ENCODE results near the gene RAB31. TPM values are rescaled to one million over a fixed set of nuclear protein-coding genes. Genes with fewer than 3 reads are reported as not detected.

Gene RAB31
- polyA plus RNA-seq, 3 donors from 2014 or later: 5.3 to 28.0 (median 19.3) TPM

DNA sequence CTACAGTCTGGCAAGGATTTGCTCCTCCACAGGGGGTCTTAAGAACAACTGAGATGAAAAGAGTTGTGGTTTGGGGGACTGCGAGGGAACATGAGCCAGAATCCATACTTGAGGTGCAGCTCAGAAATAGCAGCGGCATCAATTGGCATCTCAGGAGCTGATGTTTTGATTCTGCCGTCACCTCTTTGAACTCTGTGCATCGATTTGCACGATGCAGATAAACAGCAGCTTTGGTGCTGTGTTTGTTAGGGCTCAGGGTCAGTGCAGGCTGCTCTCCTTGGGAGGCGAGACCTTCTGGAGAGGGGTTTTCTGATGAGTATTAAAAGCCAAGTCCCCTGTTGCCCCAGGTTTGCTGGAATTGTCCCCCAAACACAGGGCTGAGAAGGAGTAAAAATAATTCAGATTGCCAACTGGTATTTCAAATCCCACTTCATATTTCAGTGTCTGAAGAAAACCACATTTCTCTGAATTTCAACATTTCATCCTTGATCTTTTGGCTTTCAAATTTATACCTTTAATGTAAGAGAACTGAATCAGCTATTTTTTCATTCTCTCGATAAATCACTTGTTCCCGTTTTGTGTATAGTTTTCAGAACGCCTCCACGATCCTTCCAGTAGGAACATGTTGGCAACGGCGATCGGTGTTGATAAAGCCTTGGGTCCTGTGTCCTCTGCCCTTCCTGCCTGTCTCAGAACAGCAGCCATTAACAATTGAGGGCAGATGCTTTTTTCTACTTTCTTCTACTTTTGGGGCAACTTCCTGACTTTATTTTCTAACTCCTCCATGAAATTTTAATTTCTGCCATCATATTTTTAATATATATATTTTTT lies 65.0 kb downstream of the RAB31 start:
- Mint-ChIP-seq H3K4me1 (peaks cover 4 to 6% of the 10 kb centered on the region in 2 donors), H3K9me3 (peaks cover 0 to 2% (median 0%) of the 10 kb centered on the region in 6 donors), H3K36me3 (no peaks in the 10 kb centered on the region), H3K27me3 (ENCODE audit: low read depth in 3 of 3) (peaks cover 10 to 13% (median 11%) of the 10 kb centered on the region in 3 donors), H3K27ac (no peak overlapping the region), H3K4me3 (no peak overlapping the region)
- no peak for DNase-seq

GRCh38 chr18:9774150-9774549 lies 66.0 kb downstream of the RAB31 start:
- H3K4me3 Mint-ChIP-seq: no peak overlapping the region
- peaks cover 0 to 2% (median 0%) of the 10 kb centered on the region in 6 donors for H3K9me3 Mint-ChIP-seq
- peaks cover 4 to 6% of the 10 kb centered on the region in 2 donors for H3K4me1 Mint-ChIP-seq
- no peak overlapping the region for H3K27ac Mint-ChIP-seq
- H3K36me3 Mint-ChIP-seq: no peaks in the 10 kb centered on the region
- peaks cover 10 to 11% (median 10%) of the 10 kb centered on the region in 3 donors for H3K27me3 Mint-ChIP-seq (ENCODE audit: low read depth in 3 of 3)
- no peak for DNase-seq

DNA sequence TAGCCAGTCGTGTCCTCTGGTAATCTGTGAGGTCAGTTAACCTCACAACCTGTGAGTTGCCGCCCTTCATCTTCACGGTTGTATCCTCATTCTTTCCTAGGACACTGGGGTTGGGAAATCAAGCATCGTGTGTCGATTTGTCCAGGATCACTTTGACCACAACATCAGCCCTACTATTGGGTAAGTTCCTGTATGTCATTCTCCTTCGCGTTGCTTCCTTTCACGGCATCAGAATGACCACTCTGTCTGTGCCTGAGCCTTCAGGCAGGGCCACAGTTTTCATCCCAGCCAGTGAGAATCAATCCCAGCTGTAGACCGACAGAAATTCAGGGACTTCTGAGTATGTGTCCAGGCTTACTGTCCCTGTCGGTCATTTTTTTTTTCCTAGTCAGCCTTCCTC lies 67.1 kb downstream of the RAB31 start:
- no peak overlapping the region for H3K27ac Mint-ChIP-seq
- H3K36me3 Mint-ChIP-seq: no peaks in the 10 kb centered on the region
- DNase-seq: no peak
- peaks cover 0 to 2% (median 0%) of the 10 kb centered on the region in 6 donors for H3K9me3 Mint-ChIP-seq
- H3K27me3 Mint-ChIP-seq (ENCODE audit: low read depth in 3 of 3): peaks cover 9 to 10% (median 10%) of the 10 kb centered on the region in 3 donors
- no peak overlapping the region for H3K4me3 Mint-ChIP-seq
- H3K4me1 Mint-ChIP-seq: peaks cover 4 to 6% of the 10 kb centered on the region in 2 donors

GRCh38 chr18:9779630-9780029 lies 71.5 kb downstream of the RAB31 start:
- no peak overlapping the region for H3K4me3 Mint-ChIP-seq
- no peaks in the 10 kb centered on the region for H3K9me3 Mint-ChIP-seq
- H3K36me3 Mint-ChIP-seq: no peaks in the 10 kb centered on the region
- no peak for DNase-seq
- no peaks in the 10 kb centered on the region for H3K4me1 Mint-ChIP-seq
- peaks cover 0 to 7% (median 4%) of the 10 kb centered on the region in 3 donors for H3K27me3 Mint-ChIP-seq (ENCODE audit: low read depth in 3 of 3)
- H3K27ac Mint-ChIP-seq: no peak overlapping the region

DNA sequence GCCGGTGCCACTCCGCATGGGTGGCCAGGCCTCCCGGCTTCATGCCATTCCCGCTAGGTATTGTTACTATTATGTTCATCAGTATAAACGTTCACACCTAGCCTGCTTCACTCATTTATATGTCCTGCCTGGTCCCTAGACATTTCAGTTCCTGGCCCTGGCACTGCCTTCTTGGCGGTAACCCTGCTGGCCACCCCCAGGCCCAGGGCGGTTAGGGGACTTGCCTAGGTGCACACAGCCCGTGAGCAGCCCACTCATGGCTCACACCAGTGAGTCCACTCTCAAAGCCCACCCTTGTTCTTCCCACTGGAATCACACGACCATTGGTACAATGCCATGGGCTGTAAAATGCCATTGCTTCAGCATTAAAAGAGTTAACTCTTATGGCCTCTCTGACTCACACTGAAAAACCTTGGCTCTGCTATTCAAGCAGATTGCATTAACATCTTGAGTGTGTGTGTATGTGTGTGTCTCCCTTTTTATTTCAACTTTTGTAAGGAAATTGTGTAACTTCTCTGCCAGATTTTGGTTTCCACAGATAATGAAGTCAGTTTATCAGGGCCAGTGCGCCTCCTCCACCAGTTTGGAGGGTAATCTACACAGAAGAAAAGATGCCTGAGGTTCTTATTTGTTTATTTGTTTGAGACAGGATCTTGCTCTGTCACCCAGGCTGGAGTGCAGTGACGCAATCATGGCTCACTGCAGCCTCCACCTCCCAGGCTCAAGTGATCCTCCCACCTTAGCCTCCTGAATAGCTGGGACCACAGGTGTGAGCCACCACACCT lies 74.2 kb downstream of the RAB31 start:
- Mint-ChIP-seq H3K36me3 (no peaks in the 10 kb centered on the region), H3K27me3 (ENCODE audit: low read depth in 3 of 3) (peaks cover 0 to 2% (median 2%) of the 10 kb centered on the region in 3 donors), H3K9me3 (no peaks in the 10 kb centered on the region), H3K27ac (no peak overlapping the region), H3K4me1 (no peaks in the 10 kb centered on the region), H3K4me3 (no peak overlapping the region)
- no peak for DNase-seq

GRCh38 chr18:9786631-9787030 lies 78.5 kb downstream of the RAB31 start:
- peaks cover 0 to 4% (median 0%) of the 10 kb centered on the region in 6 donors for H3K9me3 Mint-ChIP-seq
- H3K4me1 Mint-ChIP-seq: no peaks in the 10 kb centered on the region
- no peak overlapping the region for H3K4me3 Mint-ChIP-seq
- H3K27ac Mint-ChIP-seq: no peak overlapping the region
- DNase-seq: no peak
- H3K27me3 Mint-ChIP-seq (ENCODE audit: low read depth in 3 of 3): peaks cover 0 to 3% (median 2%) of the 10 kb centered on the region in 3 donors
- no peaks in the 10 kb centered on the region for H3K36me3 Mint-ChIP-seq

DNA sequence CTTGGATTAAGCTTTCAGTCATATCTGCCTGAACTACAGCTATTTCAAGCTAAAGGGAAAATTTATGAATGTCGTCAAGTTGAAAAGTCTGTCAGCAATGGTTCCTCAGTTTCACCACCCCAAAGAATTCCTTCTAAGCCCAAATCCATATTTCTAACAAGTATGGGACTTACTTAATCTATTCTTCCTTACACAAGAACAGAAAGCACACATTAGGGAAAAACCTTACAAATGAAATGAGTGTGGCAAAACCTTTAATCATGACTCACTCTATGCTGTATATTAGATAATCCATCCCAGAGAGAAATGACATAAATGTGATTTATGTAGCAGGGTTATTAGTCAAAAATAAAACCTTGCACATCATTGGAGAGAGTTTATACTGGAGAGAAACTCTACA lies 78.9 kb downstream of the RAB31 start:
- H3K27me3 Mint-ChIP-seq (ENCODE audit: low read depth in 3 of 3): peaks cover 0 to 3% (median 2%) of the 10 kb centered on the region in 3 donors
- peaks cover 0 to 4% (median 0%) of the 10 kb centered on the region in 6 donors for H3K9me3 Mint-ChIP-seq
- H3K27ac Mint-ChIP-seq: no peak overlapping the region
- H3K4me1 Mint-ChIP-seq: no peaks in the 10 kb centered on the region
- H3K36me3 Mint-ChIP-seq: no peaks in the 10 kb centered on the region
- no peak overlapping the region for H3K4me3 Mint-ChIP-seq
- no peak for DNase-seq

DNA sequence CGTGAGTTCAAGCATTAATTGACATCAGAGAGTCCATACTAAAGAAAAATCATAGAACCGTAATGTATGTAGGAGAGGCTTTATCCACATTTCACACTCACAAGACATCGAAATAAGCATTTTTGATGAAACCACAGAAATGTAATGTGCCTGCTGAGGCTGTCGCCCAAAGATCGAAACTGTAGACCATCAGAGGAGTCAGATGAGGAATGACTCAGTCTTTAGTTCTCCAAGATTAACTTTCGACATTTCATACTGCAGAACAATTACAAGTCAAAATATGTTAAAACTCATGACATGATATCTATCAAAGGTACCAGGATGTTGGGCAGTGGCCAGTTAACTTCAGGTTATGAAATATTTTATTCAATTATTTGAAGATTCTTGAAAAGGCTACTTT lies 79.6 kb downstream of the RAB31 start:
- H3K9me3 Mint-ChIP-seq: peaks cover 0 to 4% (median 0%) of the 10 kb centered on the region in 6 donors
- H3K27me3 Mint-ChIP-seq (ENCODE audit: low read depth in 3 of 3): peaks cover 0 to 3% (median 2%) of the 10 kb centered on the region in 3 donors
- no peaks in the 10 kb centered on the region for H3K4me1 Mint-ChIP-seq
- no peak for DNase-seq
- H3K36me3 Mint-ChIP-seq: no peaks in the 10 kb centered on the region
- H3K4me3 Mint-ChIP-seq: no peak overlapping the region
- H3K27ac Mint-ChIP-seq: no peak overlapping the region

GRCh38 chr18:9788140-9788539 lies 80.0 kb downstream of the RAB31 start:
- Mint-ChIP-seq H3K36me3 (no peaks in the 10 kb centered on the region), H3K27me3 (ENCODE audit: low read depth in 3 of 3) (peaks cover 0 to 3% (median 2%) of the 10 kb centered on the region in 3 donors), H3K4me3 (no peak overlapping the region), H3K9me3 (peaks cover 0 to 4% (median 0%) of the 10 kb centered on the region in 6 donors), H3K27ac (no peak overlapping the region), H3K4me1 (no peaks in the 10 kb centered on the region)
- DNase-seq: no peak

DNA sequence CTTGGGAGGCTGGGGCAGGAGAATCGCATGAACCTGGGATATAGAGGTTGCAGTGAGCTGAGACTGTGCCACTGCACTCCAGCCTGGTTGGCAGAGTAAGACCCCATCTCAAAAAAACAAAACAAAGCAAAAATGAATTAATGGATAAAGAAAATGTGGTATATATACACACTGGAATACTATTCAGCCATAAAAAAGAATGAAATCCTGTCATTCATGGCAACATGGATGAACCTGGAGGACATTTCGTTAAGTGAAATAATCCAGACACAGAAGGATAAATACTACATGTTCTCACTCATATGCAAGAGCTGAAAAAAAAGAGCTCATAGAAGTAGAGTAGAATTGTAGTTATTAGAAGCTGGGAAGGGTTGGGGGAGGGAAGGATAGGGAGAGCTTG lies 80.8 kb downstream of the RAB31 start:
- Mint-ChIP-seq H3K4me3 (no peak overlapping the region), H3K9me3 (peaks cover 0 to 4% (median 0%) of the 10 kb centered on the region in 6 donors), H3K27ac (no peak overlapping the region), H3K27me3 (ENCODE audit: low read depth in 3 of 3) (peaks cover 0 to 3% (median 2%) of the 10 kb centered on the region in 3 donors), H3K4me1 (no peaks in the 10 kb centered on the region), H3K36me3 (no peaks in the 10 kb centered on the region)
- no peak for DNase-seq

DNA sequence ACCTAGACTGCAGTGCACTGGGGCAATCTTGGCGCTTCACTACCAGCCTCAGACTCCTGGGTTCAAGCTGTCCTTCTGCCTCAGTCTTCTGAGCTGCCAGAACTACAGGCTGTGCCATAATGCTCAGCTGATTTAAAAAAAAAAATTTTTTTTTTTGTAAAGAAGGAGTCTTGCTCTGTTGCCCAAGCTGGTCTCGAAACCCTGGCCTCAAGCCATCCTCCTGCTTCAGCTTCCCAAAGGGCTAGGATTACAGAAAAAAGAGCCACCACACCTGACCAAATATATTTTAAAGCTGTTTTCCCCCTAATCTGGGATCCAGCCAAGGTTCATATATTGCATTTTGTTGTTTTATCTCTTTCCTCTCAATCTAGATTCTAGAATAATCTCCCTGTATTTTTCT lies 82.2 kb downstream of the RAB31 start:
- H3K27ac Mint-ChIP-seq: no peak overlapping the region
- H3K9me3 Mint-ChIP-seq: peaks cover 0 to 4% (median 0%) of the 10 kb centered on the region in 6 donors
- no peaks in the 10 kb centered on the region for H3K4me1 Mint-ChIP-seq
- peaks cover 0 to 3% (median 2%) of the 10 kb centered on the region in 3 donors for H3K27me3 Mint-ChIP-seq (ENCODE audit: low read depth in 3 of 3)
- DNase-seq: no peak
- no peak overlapping the region for H3K4me3 Mint-ChIP-seq
- H3K36me3 Mint-ChIP-seq: no peaks in the 10 kb centered on the region

DNA sequence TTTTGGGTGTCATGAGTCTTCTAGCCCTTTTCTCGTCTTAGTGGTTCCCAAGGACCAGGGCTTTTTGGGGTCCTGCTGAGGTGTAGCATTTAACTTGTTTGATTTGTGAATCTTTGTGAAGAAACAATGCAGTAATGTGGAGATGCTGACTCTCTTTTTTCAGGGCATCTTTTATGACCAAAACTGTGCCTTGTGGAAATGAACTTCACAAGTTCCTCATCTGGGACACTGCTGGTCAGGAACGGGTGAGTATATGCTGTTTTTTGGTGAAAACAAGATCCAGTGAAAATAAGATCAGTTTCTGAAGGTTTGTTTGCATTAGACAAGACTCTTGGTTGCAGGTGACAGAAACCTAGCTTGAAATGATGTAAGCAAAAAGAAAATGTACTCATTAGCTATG lies 83.9 kb downstream of the RAB31 start:
- Mint-ChIP-seq H3K4me3 (no peak overlapping the region), H3K36me3 (no peaks in the 10 kb centered on the region), H3K4me1 (no peaks in the 10 kb centered on the region), H3K27ac (no peak overlapping the region), H3K27me3 (ENCODE audit: low read depth in 3 of 3) (peaks cover 0 to 3% (median 0%) of the 10 kb centered on the region in 3 donors), H3K9me3 (peaks cover 0 to 4% (median 0%) of the 10 kb centered on the region in 6 donors)
- no peak for DNase-seq

DNA sequence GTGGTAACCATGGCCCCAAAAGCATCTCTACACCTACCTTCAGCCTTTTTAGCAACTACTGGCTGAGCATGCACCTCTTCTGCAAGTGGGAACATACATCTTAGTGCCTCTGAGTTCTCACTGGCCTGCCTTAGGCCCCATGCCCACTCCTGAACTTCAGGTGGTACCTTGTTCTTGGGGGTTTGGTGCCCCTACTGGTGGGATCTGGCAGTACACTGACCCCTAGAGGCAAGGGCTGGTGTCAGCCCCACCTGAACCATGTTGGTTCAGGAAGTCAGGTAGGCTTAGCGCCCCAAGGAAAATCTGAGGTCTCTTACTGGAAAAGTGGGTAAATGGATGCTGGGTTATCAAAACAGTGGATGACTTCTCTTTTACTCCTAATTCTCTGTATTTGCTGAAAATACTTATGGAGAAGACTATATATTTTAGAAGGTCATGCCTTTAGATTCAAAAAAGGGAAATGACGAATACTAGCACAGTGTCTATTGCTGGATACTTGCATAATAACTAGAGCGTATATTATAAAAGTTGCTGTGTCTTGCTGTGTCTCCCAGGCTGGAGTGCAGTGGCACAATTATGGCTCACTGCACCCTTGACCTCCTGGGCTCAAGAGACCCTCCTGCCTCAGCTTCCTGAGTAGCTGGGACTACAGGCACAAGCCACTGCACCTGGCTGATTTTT lies 84.6 kb downstream of the RAB31 start:
- Mint-ChIP-seq H3K27ac (no peak overlapping the region), H3K4me1 (no peaks in the 10 kb centered on the region), H3K4me3 (no peak overlapping the region), H3K9me3 (peaks cover 0 to 4% (median 0%) of the 10 kb centered on the region in 6 donors), H3K36me3 (no peaks in the 10 kb centered on the region), H3K27me3 (ENCODE audit: low read depth in 3 of 3) (peaks cover 0 to 3% (median 0%) of the 10 kb centered on the region in 3 donors)
- DNase-seq: peak; percentile 8 to 12 (median 12)

Measured in immature natural killer cell (primary cell).